ENCODE measurements around the gene LRRC73. TPM values are rescaled to one million over a fixed set of nuclear protein-coding genes. Genes with fewer than 3 reads are reported as not detected.
A peak's percentile ranks its signal among the peaks of the same experiment; 100 is the strongest.

Gene LRRC73
- total and polyA plus RNA-seq, 2 of the 8 experiments (the other 6 are each of a cell fraction or from before 2014, with no cell fraction given): 0.24 to 0.26 TPM

- Histone ChIP-seq H2AFZ (ENCODE audit: low read length) (no peak overlapping the region), H2BK15ac (ENCODE audit: low read length) (no peak overlapping the region), H4K8ac (ENCODE audit: extremely low read depth, insufficient read depth, low read length) (peak overlapping the region; percentile 28; the same call in 1 of the 2 replicates), H3K14ac (ENCODE audit: insufficient read length) (no peak overlapping the region), H4K20me1 (replicated peaks in 1 of 2; ENCODE audit: control insufficient read depth in 1 of 2, insufficient read depth in 2 of 2, low read length in 2 of 2) (peaks cover 20 to 38% of the 10 kb centered on the region in 2 experiments), H4K91ac (replicated peaks; ENCODE audit: insufficient read length, low read length) (no peak overlapping the region), H2AK5ac (ENCODE audit: low read depth, low read length) (no peak overlapping the region), H3K9ac (replicated peaks in 1 of 4; ENCODE audit: extremely low read depth in 1 of 4, low read depth in 3 of 4, low read length in 3 of 4) (no peak overlapping the region), H2BK120ac (replicated peaks; ENCODE audit: low read depth, low read length) (no peak overlapping the region), H3K4me3 (ENCODE audit: extremely low read depth in 1 of 4, insufficient read depth in 2 of 4, low read depth in 3 of 4, low read length in 4 of 4) (no peak overlapping the region), H2BK20ac (ENCODE audit: low read length) (no peak overlapping the region), H3K4me1 (replicated peaks in 1 of 4; ENCODE audit: control insufficient read depth in 3 of 4, insufficient read depth in 4 of 4, low read length in 3 of 4) (peaks cover 3 to 10% (median 6%) of the 10 kb centered on the region in 4 experiments; a peak in 3 of 7 replicates), H2BK12ac (ENCODE audit: low read depth, low read length) (no peak overlapping the region), H3K23ac (ENCODE audit: insufficient read length) (no peak overlapping the region), H3K9me3 (ENCODE audit: insufficient read depth in 2 of 2, low read depth in 1 of 2, low read length in 1 of 2) (no peaks in the 10 kb centered on the region), H3K27me3 (replicated peaks in 1 of 4; ENCODE audit: control insufficient read depth in 3 of 4, extremely low read depth in 1 of 4, insufficient read depth in 3 of 4, low read length in 3 of 4) (no peaks in the 10 kb centered on the region), H3K27ac (ENCODE audit: low read depth, low read length) (no peak overlapping the region; the same call in 1 of the 2 replicates), H3K79me1 (ENCODE audit: low read depth, low read length) (peaks cover 26% of the 10 kb centered on the region), H3K23me2 (ENCODE audit: low read depth, low read length) (no peaks in the 10 kb centered on the region), H3K79me2 (ENCODE audit: control insufficient read depth in 1 of 2, insufficient read depth in 2 of 2, low read length in 2 of 2) (peaks cover 0 to 59% of the 10 kb centered on the region in 2 experiments; a peak in 3 of 4 replicates), H3K56ac (replicated peaks; ENCODE audit: insufficient read length, low read depth, low read length) (no peak overlapping the region), H3K36me3 (ENCODE audit: control insufficient read depth in 2 of 4, insufficient read depth in 4 of 4, low read length in 3 of 4) (0 out of 8 replicates have a peak, but pooled peaks cover 0 to 3% (median 0%) of the 10 kb centered on the region in 4 experiments), H4K5ac (ENCODE audit: insufficient read length, low read depth, low read length) (no peak overlapping the region), H3K18ac (ENCODE audit: extremely low read depth, low read length) (no peak overlapping the region), H3K4ac (replicated peaks; ENCODE audit: insufficient read length, low read depth, low read length) (no peak overlapping the region), H3K4me2 (ENCODE audit: insufficient read depth in 1 of 2, low read depth in 2 of 2, low read length in 2 of 2) (no peak overlapping the region), H2BK5ac (ENCODE audit: low read depth, low read length) (no peak overlapping the region)
- FAIRE-seq (no peak), DNase-seq (ENCODE audit: low read depth in 1 of 2, low spot score in 2 of 2) (no peak)
- POLR2A ChIA-PET (ENCODE audit: partially characterized antibody): interaction anchor here (0.7 to 4.1 kb wide), 6 partner anchors 9 to 47 kb away, joined by 3 to 19 read pairs (median 3); partner anchors contain the start of gene LRRC73
- CTCF ChIA-PET (ENCODE audit: partially characterized antibody): interaction anchor here (0.9 to 32.9 kb wide), 4 partner anchors 6 to 109 kb away, joined by 3 to 536 read pairs (median 516); partner anchors contain the start of genes DLK2, LRRC73 and TJAP1
- 90% methylated on average over 4 of the region's 4 CpGs; no CpG with 5 or more reads in 1 of the 2 experiments for WGBS, 2 experiments (ENCODE audit: extremely low coverage in 1 of 2, insufficient coverage in 1 of 2, insufficient read length in 1 of 2, insufficient replicate concordance in 2 of 2, low coverage in 1 of 2, low lambda C conversion rate in 2 of 2, missing lambda C conversion rate in 1 of 2)
- no peak for TF ChIP-seq EP300 (IDR thresholded peaks at IDR 0.05; ENCODE audit: borderline replicate concordance in 1 of 2, low read depth in 2 of 2, low read length in 2 of 2)
- TF ChIP-seq CTBP2 (IDR thresholded peaks at IDR 0.05; ENCODE audit: borderline replicate concordance, insufficient read depth, insufficient read length, low read length): no peak
- no peak for TF ChIP-seq CBX5 (IDR thresholded peaks at IDR 0.05; ENCODE audit: low read depth, low read length)
- TF ChIP-seq SRF (IDR thresholded peaks at IDR 0.05; ENCODE audit: low read depth, low read length): no peak
- no peak for TF ChIP-seq RXRA (IDR thresholded peaks at IDR 0.05; ENCODE audit: insufficient read depth, low read depth, low read length)
- no peak for TF ChIP-seq RAD21 (IDR thresholded peaks at IDR 0.05 in 1 of 2, conservative IDR thresholded peaks at IDR 0.05 in 1 of 2; ENCODE audit: low read depth in 2 of 2, low read length in 2 of 2)
- no peak for TF ChIP-seq ASH2L (IDR thresholded peaks at IDR 0.05; ENCODE audit: low read length)
- TF ChIP-seq SP2 (IDR thresholded peaks at IDR 0.05; ENCODE audit: low read length): no peak
- TF ChIP-seq BRCA1 (IDR thresholded peaks at IDR 0.05; ENCODE audit: low read depth, low read length): no peak
- TF ChIP-seq SAP30 (IDR thresholded peaks at IDR 0.05; ENCODE audit: insufficient read depth, insufficient replicate concordance, low read length): no peak
Observed at GRCh38 chr6:43488667-43489276, 21.4 kb downstream of the LRRC73 start.
